Measurements from ENCODE around the gene TPX2. TPM values are rescaled to one million over a fixed set of nuclear protein-coding genes. Genes with fewer than 3 reads are reported as not detected.

Gene TPX2
- total RNA-seq, 2 experiments from 2014 or later = 148 to 159 TPM

- no peak for DNase-seq
- no peak overlapping the region for H3K4me3 Mint-ChIP-seq
- CTCF ChIA-PET = interaction anchor here (0.9 to 2.4 kb wide), 5 partner anchors 16 to 200 kb away, joined by 3 to 14 read pairs (median 3); no protein-coding TSS in a partner anchor
- peaks cover 4% of the 10 kb centered on the region for H3K27me3 Mint-ChIP-seq
- no peaks in the 10 kb centered on the region for H3K36me3 Mint-ChIP-seq
- peaks cover 5% of the 10 kb centered on the region for H3K4me1 Mint-ChIP-seq
- no peaks in the 10 kb centered on the region for H3K9me3 Mint-ChIP-seq (ENCODE audit: low read depth)
- no peak overlapping the region for H3K27ac Mint-ChIP-seq
- ATAC-seq = no peak
Measured at GRCh38 chr20:31830406-31830981, 91.4 kb downstream of the TPX2 start.

- H3K9me3 Mint-ChIP-seq (ENCODE audit: low read depth) = no peaks in the 10 kb centered on the region
- H3K27me3 Mint-ChIP-seq = peaks cover 4% of the 10 kb centered on the region
- H3K27ac Mint-ChIP-seq = no peak overlapping the region
- CTCF ChIA-PET = interaction anchor here (0.9 to 1.0 kb wide), 2 partner anchors 8 to 21 kb away, joined by 3 to 4 read pairs; no protein-coding TSS in a partner anchor
- H3K36me3 Mint-ChIP-seq = no peaks in the 10 kb centered on the region
- H3K4me3 Mint-ChIP-seq = no peak overlapping the region
- ATAC-seq (no peak), DNase-seq (no peak)
- H3K4me1 Mint-ChIP-seq = peaks cover 12% of the 10 kb centered on the region
Measured at GRCh38 chr20:31831211-31831610, 92.1 kb downstream of the TPX2 start.

DNA sequence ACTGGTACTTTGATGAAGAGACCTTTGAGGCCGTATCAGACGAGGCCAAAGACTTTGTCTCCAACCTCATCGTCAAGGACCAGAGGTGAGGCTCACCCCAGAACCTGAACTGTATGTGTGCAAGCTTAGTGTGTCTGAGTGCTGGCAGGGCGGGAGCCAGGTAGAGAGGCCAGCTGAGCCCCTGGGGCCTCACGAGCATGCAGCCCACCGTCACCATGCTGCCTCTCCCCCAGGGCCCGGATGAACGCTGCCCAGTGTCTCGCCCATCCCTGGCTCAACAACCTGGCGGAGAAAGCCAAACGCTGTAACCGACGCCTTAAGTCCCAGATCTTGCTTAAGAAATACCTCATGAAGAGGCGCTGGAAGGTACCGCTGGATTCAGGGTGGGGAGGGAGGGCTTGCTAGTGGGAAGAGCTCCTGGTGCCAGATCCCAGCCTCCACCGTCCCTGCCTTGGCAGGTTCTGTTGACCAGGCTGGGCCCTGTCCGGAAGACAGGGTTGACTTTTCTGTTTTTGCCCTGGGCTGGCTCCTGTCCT, 92.7 kb downstream of the TPX2 start:
- peaks cover 4% of the 10 kb centered on the region for H3K27me3 Mint-ChIP-seq
- no peaks in the 10 kb centered on the region for H3K36me3 Mint-ChIP-seq
- no peak overlapping the region for H3K4me3 Mint-ChIP-seq
- ATAC-seq = no peak
- H3K9me3 Mint-ChIP-seq (ENCODE audit: low read depth) = no peaks in the 10 kb centered on the region
- no peak for DNase-seq
- no peak overlapping the region for H3K27ac Mint-ChIP-seq
- CTCF ChIA-PET = interaction anchor here (0.7 to 1.0 kb wide), 3 partner anchors 9 to 270 kb away, joined by 3 to 4 read pairs (median 3); no protein-coding TSS in a partner anchor
- peaks cover 18% of the 10 kb centered on the region for H3K4me1 Mint-ChIP-seq

- Mint-ChIP-seq H3K4me1 (peaks cover 25% of the 10 kb centered on the region), H3K27me3 (peaks cover 4% of the 10 kb centered on the region), H3K4me3 (no peak overlapping the region), H3K27ac (no peak overlapping the region), H3K36me3 (no peaks in the 10 kb centered on the region), H3K9me3 (ENCODE audit: low read depth) (no peaks in the 10 kb centered on the region)
- peak; percentile 74 for DNase-seq
- CTCF ChIA-PET = interaction anchor here (1.1 to 2.5 kb wide), 5 partner anchors 11 to 49 kb away, joined by 3 to 22 read pairs (median 6); partner anchors contain the start of gene FOXS1
- peak; percentile 38 for ATAC-seq
Measured at GRCh38 chr20:31833130-31833930, 94.2 kb downstream of the TPX2 start.

GRCh38 chr20:31833931-31834521, 94.9 kb downstream of the TPX2 start:
- Mint-ChIP-seq H3K9me3 (ENCODE audit: low read depth) (no peaks in the 10 kb centered on the region), H3K4me1 (peaks cover 25% of the 10 kb centered on the region)

DNA sequence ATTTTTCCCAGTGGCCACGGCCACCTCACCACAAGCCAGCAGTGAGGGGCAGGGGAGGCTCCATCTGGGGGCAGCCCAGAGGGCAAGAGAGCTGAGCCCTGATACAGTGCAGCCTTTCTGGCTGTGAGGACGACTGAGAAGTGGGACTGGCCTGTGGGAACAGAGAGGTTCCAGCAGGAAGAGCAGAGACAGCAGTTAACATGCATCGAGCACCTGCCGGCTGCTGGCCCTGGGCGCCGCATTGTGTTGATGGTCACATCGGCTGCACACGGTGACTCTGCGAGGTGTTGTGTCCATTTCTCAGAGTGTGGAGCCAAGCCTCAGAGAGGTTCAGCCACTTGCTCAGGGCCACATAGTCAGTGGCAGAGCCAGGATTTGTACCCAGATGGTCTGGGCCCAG, 96.5 kb downstream of the TPX2 start:
- Mint-ChIP-seq H3K9me3 (ENCODE audit: low read depth) (no peaks in the 10 kb centered on the region), H3K4me1 (peaks cover 25% of the 10 kb centered on the region), H3K4me3 (no peak overlapping the region), H3K36me3 (no peaks in the 10 kb centered on the region), H3K27me3 (peaks cover 5% of the 10 kb centered on the region), H3K27ac (no peak overlapping the region)
- ATAC-seq = peak; percentile 8
- DNase-seq = no peak
- CTCF ChIA-PET = interaction anchor here (0.8 to 3.9 kb wide), 6 partner anchors 8 to 116 kb away, joined by 3 to 30 read pairs (median 4); partner anchors contain the start of gene PDRG1

More at GRCh38 chr20:31833931-31834521, 94.9 kb downstream of the TPX2 start:
- no peak overlapping the region for H3K4me3 Mint-ChIP-seq
- ATAC-seq = no peak
- peaks cover 4% of the 10 kb centered on the region for H3K27me3 Mint-ChIP-seq
- no peak overlapping the region for H3K27ac Mint-ChIP-seq
- no peak for DNase-seq
- no peaks in the 10 kb centered on the region for H3K36me3 Mint-ChIP-seq
- CTCF ChIA-PET = interaction anchor here (0.7 to 2.5 kb wide), 8 partner anchors 11 to 49 kb away, joined by 3 to 22 read pairs (median 5); partner anchors contain the start of gene FOXS1

DNA sequence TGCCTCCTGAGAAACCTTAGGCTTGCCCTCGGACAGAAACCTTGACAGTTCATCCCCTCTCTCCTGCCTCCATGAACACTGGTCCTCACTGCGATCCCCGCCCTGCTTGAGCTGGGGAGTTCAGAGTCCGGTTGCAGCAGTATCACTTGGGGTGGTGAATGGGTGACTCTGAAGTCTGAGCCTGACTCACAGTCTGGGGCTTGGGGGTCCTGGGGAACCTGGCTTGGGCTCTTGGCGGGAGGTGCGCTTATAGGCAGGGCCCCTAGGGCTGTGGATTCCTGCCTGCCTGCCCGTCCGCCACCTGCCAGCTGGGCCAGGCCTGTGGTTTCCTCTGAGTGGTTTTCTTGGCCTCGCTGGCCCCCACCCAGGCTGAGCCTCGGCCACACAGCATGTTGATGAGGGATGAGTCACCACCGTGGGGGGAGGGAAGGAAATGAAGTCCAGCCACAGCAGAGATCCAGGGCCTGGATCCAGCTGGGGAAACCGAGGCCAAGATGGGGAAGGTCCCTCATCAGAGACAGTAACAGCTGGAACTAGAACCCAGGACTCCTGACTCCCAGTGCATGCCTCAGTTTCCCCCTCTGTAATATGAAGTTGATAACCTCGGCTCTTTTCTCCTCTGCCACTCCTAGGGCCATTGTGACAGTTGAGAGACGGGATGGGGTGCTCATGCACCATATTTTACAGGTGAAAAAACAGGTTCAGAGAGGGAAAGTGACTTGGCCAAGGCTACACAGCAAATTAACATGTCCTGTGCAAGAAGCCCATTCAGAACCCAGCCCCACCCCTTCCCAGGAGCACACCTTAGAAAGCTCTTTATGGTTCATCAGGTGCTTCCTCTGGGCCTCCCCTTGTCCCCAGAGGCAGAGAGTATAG, 97.1 kb downstream of the TPX2 start:
- Mint-ChIP-seq H3K27ac (no peak overlapping the region), H3K4me1 (peaks cover 25% of the 10 kb centered on the region), H3K4me3 (no peak overlapping the region), H3K36me3 (no peaks in the 10 kb centered on the region), H3K9me3 (ENCODE audit: low read depth) (no peaks in the 10 kb centered on the region), H3K27me3 (peaks cover 10% of the 10 kb centered on the region)
- DNase-seq (peak; percentile 77), ATAC-seq (peak; percentile 61)
- CTCF ChIA-PET = interaction anchor here (0.7 to 3.9 kb wide), 8 partner anchors 9 to 196 kb away, joined by 3 to 30 read pairs (median 4); partner anchors contain the start of genes FOXS1 and PDRG1

- peaks cover 25% of the 10 kb centered on the region for H3K4me1 Mint-ChIP-seq
- ATAC-seq (no peak), DNase-seq (no peak)
- no peaks in the 10 kb centered on the region for H3K36me3 Mint-ChIP-seq
- CTCF ChIA-PET = interaction anchor here (0.7 to 3.9 kb wide), 10 partner anchors 8 to 195 kb away, joined by 3 to 30 read pairs (median 4); partner anchors contain the start of genes FOXS1 and PDRG1
- no peak overlapping the region for H3K27ac Mint-ChIP-seq
- no peaks in the 10 kb centered on the region for H3K9me3 Mint-ChIP-seq (ENCODE audit: low read depth)
- H3K27me3 Mint-ChIP-seq = peaks cover 10% of the 10 kb centered on the region
- H3K4me3 Mint-ChIP-seq = no peak overlapping the region
Measured at GRCh38 chr20:31836853-31837608, 97.9 kb downstream of the TPX2 start.

DNA sequence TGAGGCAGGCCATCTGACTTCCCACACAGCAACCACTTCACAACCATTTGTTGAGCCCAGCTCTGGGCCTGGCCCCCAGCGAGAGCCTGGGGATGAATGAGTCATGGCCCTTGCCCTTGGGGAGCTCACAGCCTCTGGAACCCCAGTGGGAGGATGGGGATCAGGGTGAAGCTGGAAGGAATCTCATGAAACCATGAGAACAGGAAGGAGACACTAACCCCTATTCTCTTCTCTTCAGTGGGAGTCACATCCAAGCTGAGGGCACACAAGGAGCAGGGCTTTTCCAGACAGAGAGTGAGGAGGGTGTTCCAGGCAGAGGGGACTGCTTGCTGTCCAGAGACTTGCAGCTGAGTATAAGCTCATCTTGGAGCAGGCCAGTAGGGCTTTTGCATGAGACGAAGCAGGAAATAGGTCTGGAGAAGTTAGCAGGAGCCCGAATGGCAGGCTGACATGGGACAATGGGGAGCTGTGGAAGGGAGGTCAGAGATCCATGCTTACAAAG, 98.9 kb downstream of the TPX2 start:
- H3K36me3 Mint-ChIP-seq = no peaks in the 10 kb centered on the region
- H3K27ac Mint-ChIP-seq = no peak overlapping the region
- H3K4me3 Mint-ChIP-seq = no peak overlapping the region
- CTCF ChIA-PET = interaction anchor here (0.9 to 3.9 kb wide), 5 partner anchors 9 to 115 kb away, joined by 3 to 30 read pairs (median 11); no protein-coding TSS in a partner anchor
- H3K27me3 Mint-ChIP-seq = peaks cover 10% of the 10 kb centered on the region
- ATAC-seq (no peak), DNase-seq (no peak)
- H3K9me3 Mint-ChIP-seq (ENCODE audit: low read depth) = no peaks in the 10 kb centered on the region
- H3K4me1 Mint-ChIP-seq = peaks cover 25% of the 10 kb centered on the region

GRCh38 chr20:31838646-31839292, 99.7 kb downstream of the TPX2 start:
- CTCF ChIA-PET = interaction anchor here (1.4 to 3.9 kb wide), 4 partner anchors 8 to 22 kb away, joined by 3 to 30 read pairs (median 18); no protein-coding TSS in a partner anchor
- H3K27ac Mint-ChIP-seq = no peak overlapping the region
- no peak overlapping the region for H3K4me3 Mint-ChIP-seq
- H3K27me3 Mint-ChIP-seq = peaks cover 10% of the 10 kb centered on the region
- no peaks in the 10 kb centered on the region for H3K36me3 Mint-ChIP-seq
- H3K4me1 Mint-ChIP-seq = peaks cover 25% of the 10 kb centered on the region
- ATAC-seq (no peak), DNase-seq (no peak)
- no peaks in the 10 kb centered on the region for H3K9me3 Mint-ChIP-seq (ENCODE audit: low read depth)

DNA sequence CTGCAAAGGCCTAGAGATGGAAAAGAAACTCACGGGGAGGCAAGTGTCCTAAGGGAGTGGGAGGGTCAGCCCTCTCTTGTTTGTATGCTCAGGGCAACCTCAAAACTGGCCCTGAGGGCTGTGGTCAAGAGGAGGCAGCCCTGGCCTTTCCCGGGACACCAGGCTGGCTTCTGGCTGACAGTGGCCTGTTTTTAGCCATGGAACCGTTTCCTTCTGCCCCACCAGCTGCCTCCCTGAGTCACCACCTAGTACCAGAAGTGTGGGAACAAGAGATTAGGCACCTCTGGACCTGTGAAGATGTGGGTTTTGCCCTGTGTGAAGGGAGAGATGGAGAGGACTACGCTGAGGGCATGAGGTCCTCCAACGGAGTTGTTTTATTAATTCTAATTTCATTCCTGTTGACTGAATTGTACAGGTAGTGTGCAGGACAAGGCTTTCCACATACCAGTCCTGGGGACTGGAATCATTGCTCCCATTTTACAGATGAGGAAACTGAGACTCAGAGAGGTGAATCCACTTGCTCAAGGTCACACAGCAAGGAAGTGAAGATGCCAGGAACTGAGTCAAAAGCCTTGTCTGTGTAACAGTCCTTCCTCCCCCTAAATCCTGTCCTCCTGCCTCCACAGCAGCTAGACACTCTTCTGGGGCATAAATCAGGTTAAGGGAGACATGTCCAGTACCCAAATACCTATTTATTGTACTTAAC, 100.8 kb downstream of the TPX2 start:
- no peaks in the 10 kb centered on the region for H3K36me3 Mint-ChIP-seq
- CTCF ChIA-PET = interaction anchor here (2.7 kb wide), 1 partner anchor 13 kb away, joined by 11 read pairs; no protein-coding TSS in a partner anchor
- no peak for ATAC-seq

More for the DNA sequence above, 100.8 kb downstream of the TPX2 start:
- no peak overlapping the region for H3K27ac Mint-ChIP-seq
- H3K4me3 Mint-ChIP-seq = no peak overlapping the region
- DNase-seq = no peak
- H3K9me3 Mint-ChIP-seq (ENCODE audit: low read depth) = no peaks in the 10 kb centered on the region
- peaks cover 8% of the 10 kb centered on the region for H3K27me3 Mint-ChIP-seq
- H3K4me1 Mint-ChIP-seq = peaks cover 25% of the 10 kb centered on the region

All from activated CD8-positive, alpha-beta memory T cell treated with anti-CD3 and anti-CD28 coated beads, Interleukin-2, amount 10 ng/mL, durations not matched to agents 7 days and 5 days (primary cell).